Transverse colon (tissue), 3 donors: ENCODE data around the gene PCARE.

Experiments
- CTCF ChIP-seq, 5 experiments: fragments of 200-600 bp in 3 of 5; fragments of 450-650 bp in 2 of 5; sonication (generic) in 3 of 5; IDR thresholded peaks; 1 replicate in 2 of 5; 2 replicates in 3 of 5; pipeline ENCODE4 v1.5.1; 2016 to 2017; ENCODE audit warnings: antibody characterized with exemption in 5 of 5, inconsistent platforms in 3 of 5, mild to moderate bottlenecking in 2 of 5, moderate library complexity in 1 of 5
- EP300 ChIP-seq: sonication (generic); formaldehyde crosslinking; IDR thresholded peaks from one replicate; pipeline ENCODE4 v1.6.1; 2017; ENCODE audit warnings: antibody characterized with exemption, low read depth

GRCh38 chr2:29071032-29071975 is 3.0 kb downstream of the PCARE start:
- no peak for TF ChIP-seq EP300
- no peak for TF ChIP-seq CTCF (IDR thresholded peaks at IDR 0.05)
